Peyer's patch (tissue), 4 donors: ENCODE measurements around the gene TSKS.

ENCODE experiments used
- CTCF ChIP-seq, 6 experiments: fragments of 450-650 bp in 4 of 6; fragments of 200-600 bp in 2 of 6; sonication (generic) in 1 of 6; IDR thresholded peaks; one replicate each; pipeline ENCODE4 v1.5.1; 2017 to 2019; ENCODE audit warnings: antibody characterized with exemption in 6 of 6, mild to moderate bottlenecking in 3 of 6, moderate library complexity in 1 of 6
- POLR2A ChIP-seq, 2 donors: fragments of 450-650 bp; IDR thresholded peaks; one replicate each; pipeline ENCODE4 v1.5.1; 2017; ENCODE audit warnings: antibody characterized with exemption in 2 of 2, mild to moderate bottlenecking in 2 of 2, moderate library complexity in 2 of 2

GRCh38 chr19:49808711-49809159, 45.6 kb upstream of the TSKS start:
- no peak for TF ChIP-seq POLR2A (IDR thresholded peaks at IDR 0.05)
- no peak for TF ChIP-seq CTCF (IDR thresholded peaks at IDR 0.05)
